GM19372 (cell line): Measurements from ENCODE around the gene TEX38.
"Not testable (repeated sequence)": the region's sequence is repeated elsewhere in the genome, so short reads cannot be mapped to it uniquely, and the experiment has no call there.

Experiments used
- ATAC-seq: cut with Tn5 transposase; IDR thresholded peaks from one replicate; pipeline ENCODE4 v1.9.1; 2021; ENCODE audit warnings: mild to moderate bottlenecking, low read depth, moderate library complexity; ENCODE audit not compliant: unreplicated experiment

TEX38 gene

GRCh38 chr1:46720319-46720718, 48.7 kb downstream of the TEX38 start:
- not testable (repeated sequence) for ATAC-seq

GRCh38 chr1:46721204-46721603, 49.5 kb downstream of the TEX38 start:
- no peak for ATAC-seq

GRCh38 chr1:46721686-46722205, 50.1 kb downstream of the TEX38 start:
- ATAC-seq = no peak
